ENCODE results near the gene TAS1R2.

Gene TAS1R2

GRCh38 chr1:18796950-18797349 is 62.5 kb downstream of the TAS1R2 start:
- FAIRE-seq: no peak

DNA sequence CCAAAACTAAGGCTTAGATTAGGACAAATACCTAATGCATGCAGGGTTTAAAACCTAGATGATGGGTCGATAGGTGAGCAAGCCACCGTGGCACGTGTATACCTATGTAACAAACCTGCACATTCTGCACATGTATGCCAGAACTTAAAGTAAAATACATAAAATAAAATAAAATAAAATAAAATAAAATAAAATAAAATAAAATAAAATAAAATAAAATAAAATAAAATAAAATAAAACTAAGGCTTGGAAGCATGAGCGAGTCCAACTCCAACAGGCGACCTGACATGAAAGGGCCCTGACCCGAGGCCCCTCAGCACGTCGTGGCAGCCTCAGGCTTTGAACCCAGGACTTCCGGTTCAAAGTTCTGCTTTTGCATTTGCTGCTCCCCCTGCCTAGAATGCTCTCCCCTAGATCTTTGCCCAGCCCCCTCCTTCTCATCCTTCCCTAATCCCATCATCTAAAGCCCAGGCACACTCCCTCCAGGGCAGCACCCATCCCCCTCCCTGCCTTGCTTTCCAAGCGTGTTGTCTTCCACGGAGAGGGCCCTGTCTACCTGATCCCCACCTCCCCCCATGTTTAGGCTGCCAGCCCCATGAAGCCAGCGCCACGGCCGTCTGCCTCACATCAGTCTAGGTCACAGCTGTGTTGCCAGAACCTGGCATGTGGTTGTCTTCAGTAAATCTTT is 64.3 kb downstream of the TAS1R2 start:
- no peak for FAIRE-seq

DNA sequence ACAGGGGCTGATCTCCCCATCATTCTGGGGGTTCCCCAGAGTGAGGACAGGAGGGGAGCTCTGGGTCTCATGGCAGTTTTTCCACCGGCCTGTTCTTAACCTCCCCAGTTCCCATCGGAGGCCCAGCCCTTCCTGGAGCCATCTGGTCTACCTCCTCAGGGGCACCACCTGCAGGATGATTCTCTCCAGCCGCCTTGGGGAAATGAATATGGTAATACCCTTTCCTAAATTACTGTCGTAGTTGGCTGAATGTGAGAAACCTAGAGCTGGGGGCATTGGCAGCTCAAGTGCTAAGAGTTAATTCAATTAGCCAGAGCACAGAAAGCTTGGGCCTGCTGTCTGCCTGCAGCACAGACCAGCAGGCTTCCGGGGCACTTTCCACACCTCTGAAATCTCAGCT is 64.9 kb downstream of the TAS1R2 start:
- FAIRE-seq: no peak

DNA sequence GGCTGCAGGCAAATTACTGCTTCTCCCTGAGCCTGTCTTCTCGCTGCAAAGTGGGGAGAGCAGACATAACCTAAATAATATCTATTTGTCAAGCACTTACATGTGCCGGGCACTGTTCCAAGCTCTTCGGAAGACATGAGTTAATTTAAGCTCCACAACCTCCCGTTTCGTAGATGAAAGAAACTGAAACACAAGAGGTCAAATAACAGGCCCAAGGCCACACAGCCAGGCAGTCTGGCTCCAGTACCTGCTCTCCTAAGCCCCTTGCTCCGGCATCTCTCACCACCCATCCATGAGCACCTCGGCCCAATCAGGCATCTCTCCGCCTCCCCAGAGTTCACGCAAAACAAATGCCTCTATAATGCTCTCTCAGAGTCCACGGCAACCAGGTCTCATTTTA is 65.4 kb downstream of the TAS1R2 start:
- no peak for FAIRE-seq

GRCh38 chr1:18793164-18793563 is 66.3 kb downstream of the TAS1R2 start:
- FAIRE-seq: no peak

GRCh38 chr1:18792747-18793146 is 66.7 kb downstream of the TAS1R2 start:
- FAIRE-seq: no peak
